NCI-H146 treated with DMSO at 0.1 percent for 48 hours (cell line): ENCODE data around the gene SRSF10.
"Not testable (repeated sequence)": the region's sequence is repeated elsewhere in the genome, so short reads cannot be mapped to it uniquely, and the experiment has no call there.

Source experiments
- DNase-seq: peaks from one replicate; lab custom pipeline; 2025; ENCODE audit not compliant: unreplicated experiment; lab: John Stamatoyannopoulos, UW

Gene SRSF10

GRCh38 chr1:23979881-23980727 is at the start of gene SRSF10:
Gene SRSF10, minus strand, starts transcription at chr1:23980327. Its CDS starts 72 bp downstream, at chr1:23980255.
- DNase-seq, result peak; percentile 96

- DNase-seq, result no peak
Measured at GRCh38 chr1:24027838-24028468, 47.8 kb upstream of the SRSF10 start.

GRCh38 chr1:24022581-24023361 is 42.6 kb upstream of the SRSF10 start:
- DNase-seq, result no peak

GRCh38 chr1:24021403-24022266 is 41.5 kb upstream of the SRSF10 start:
- DNase-seq, result peak; percentile 28

GRCh38 chr1:24020470-24020869 is 40.3 kb upstream of the SRSF10 start:
- DNase-seq, result no peak

GRCh38 chr1:24020025-24020424 is 39.9 kb upstream of the SRSF10 start:
- DNase-seq, result no peak

GRCh38 chr1:24018611-24019580 is 38.8 kb upstream of the SRSF10 start:
- no peak for DNase-seq

- no peak for DNase-seq
Measured at GRCh38 chr1:24015221-24016210, 35.4 kb upstream of the SRSF10 start.

GRCh38 chr1:24012878-24013277 is 32.8 kb upstream of the SRSF10 start:
- DNase-seq, result not testable (repeated sequence)

GRCh38 chr1:24010650-24011049 is 30.5 kb upstream of the SRSF10 start:
- DNase-seq, result no peak

GRCh38 chr1:24009406-24009805 is 29.3 kb upstream of the SRSF10 start:
- no peak for DNase-seq

- not testable (repeated sequence) for DNase-seq
Measured at GRCh38 chr1:24008574-24009184, 28.6 kb upstream of the SRSF10 start.

GRCh38 chr1:24007079-24007478 is 27.0 kb upstream of the SRSF10 start:
- DNase-seq, result no peak

- no peak for DNase-seq
Measured at GRCh38 chr1:24005163-24005562, 25.0 kb upstream of the SRSF10 start.

- DNase-seq, result no peak
Measured at GRCh38 chr1:24004132-24004531, 24.0 kb upstream of the SRSF10 start.

GRCh38 chr1:24003331-24003972 is 23.3 kb upstream of the SRSF10 start:
- DNase-seq, result no peak

GRCh38 chr1:24002695-24003094 is 22.6 kb upstream of the SRSF10 start:
- no peak for DNase-seq
